A673 (cell line): ENCODE data around the gene SLC2A4RG.

Experiments used
- EZH2 ChIP-seq: fragments of 200-600 bp; sonication (generic); IDR thresholded peaks from 2 replicates; pipeline ENCODE4 v1.6.1; 2017; ENCODE audit warnings: borderline replicate concordance, low read depth, mild to moderate bottlenecking, mixed read lengths, antibody characterized with exemption, low read length; ENCODE audit not compliant: poor library complexity, severe bottlenecking
- TF ChIP-seq, protein P1 (sequence below): fragments of 300-800, 200-600 bp; sonication (generic); conservative IDR thresholded peaks from 2 replicates; pipeline ENCODE4 v1.5.1; 2017; ENCODE audit warnings: low read depth, mild to moderate bottlenecking, antibody characterized with exemption, low read length, moderate library complexity, mixed read lengths

DNA sequence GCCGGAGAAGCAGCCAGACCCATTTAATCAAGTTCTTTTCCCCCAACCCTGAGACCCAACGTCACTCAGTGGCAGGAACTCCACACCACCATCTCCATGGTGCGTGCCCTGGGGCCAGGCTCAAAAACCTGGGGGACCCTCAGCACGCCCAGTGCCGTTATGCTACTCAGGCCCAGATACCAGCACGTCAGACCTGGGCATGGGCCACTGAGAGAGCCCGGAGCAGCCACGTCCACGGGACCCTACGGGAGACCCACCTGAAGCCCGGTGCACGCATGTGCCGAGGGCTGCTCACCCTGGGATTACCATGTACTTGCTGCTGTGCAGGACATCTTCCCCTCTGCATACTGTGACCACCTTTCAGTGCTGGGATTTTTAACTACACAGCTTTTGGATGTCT, 13.8 kb downstream of the SLC2A4RG start:
- TF ChIP-seq, protein P1, sequence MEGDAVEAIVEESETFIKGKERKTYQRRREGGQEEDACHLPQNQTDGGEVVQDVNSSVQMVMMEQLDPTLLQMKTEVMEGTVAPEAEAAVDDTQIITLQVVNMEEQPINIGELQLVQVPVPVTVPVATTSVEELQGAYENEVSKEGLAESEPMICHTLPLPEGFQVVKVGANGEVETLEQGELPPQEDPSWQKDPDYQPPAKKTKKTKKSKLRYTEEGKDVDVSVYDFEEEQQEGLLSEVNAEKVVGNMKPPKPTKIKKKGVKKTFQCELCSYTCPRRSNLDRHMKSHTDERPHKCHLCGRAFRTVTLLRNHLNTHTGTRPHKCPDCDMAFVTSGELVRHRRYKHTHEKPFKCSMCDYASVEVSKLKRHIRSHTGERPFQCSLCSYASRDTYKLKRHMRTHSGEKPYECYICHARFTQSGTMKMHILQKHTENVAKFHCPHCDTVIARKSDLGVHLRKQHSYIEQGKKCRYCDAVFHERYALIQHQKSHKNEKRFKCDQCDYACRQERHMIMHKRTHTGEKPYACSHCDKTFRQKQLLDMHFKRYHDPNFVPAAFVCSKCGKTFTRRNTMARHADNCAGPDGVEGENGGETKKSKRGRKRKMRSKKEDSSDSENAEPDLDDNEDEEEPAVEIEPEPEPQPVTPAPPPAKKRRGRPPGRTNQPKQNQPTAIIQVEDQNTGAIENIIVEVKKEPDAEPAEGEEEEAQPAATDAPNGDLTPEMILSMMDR: no peak
- no peak for TF ChIP-seq EZH2
